ENCODE results near the gene CDH13. TPM values are rescaled to one million over a fixed set of nuclear protein-coding genes. Genes with fewer than 3 reads are reported as not detected.

The CDH13 gene
- total and polyA plus RNA-seq, 2 donors (not counting 3 experiments of a cell fraction or from before 2014, with no cell fraction given), result 96.6 to 124 TPM

- intact Hi-C loops (cut with micrococcal nuclease) (no loop called here), dilution Hi-C loops (cut with MboI; ENCODE audit: extremely low pct_ligation_motif_present, low sequenced_read_pairs) (no loop called here)
- Histone ChIP-seq H4K20me1 (replicated peaks; ENCODE audit: control insufficient read depth, extremely low read depth, insufficient read depth, low read length) (no peaks in the 10 kb centered on the region), H3K9me1 (replicated peaks; ENCODE audit: control insufficient read depth, extremely low read depth, insufficient read depth, low read length) (no peaks in the 10 kb centered on the region), H3K4me3 (replicated peaks in 1 of 3; ENCODE audit: insufficient read depth in 1 of 3, low read depth in 1 of 3, low read length in 3 of 3) (no peak overlapping the region), H3K4me2 (ENCODE audit: insufficient read depth, low read length) (no peak overlapping the region), H2AFZ (ENCODE audit: low read depth, low read length) (no peak overlapping the region), H3K27me3 (ENCODE audit: control insufficient read depth in 2 of 2, insufficient read depth in 2 of 2, low read length in 2 of 2) (no peaks in the 10 kb centered on the region), H3K79me2 (ENCODE audit: control insufficient read depth, insufficient read depth, low read length) (no peaks in the 10 kb centered on the region), H3K9ac (replicated peaks; ENCODE audit: extremely low read depth, insufficient read depth, low read length) (no peak overlapping the region), H3K36me3 (ENCODE audit: control insufficient read depth in 2 of 2, extremely low read depth in 1 of 2, insufficient read depth in 2 of 2, low read length in 2 of 2) (no peaks in the 10 kb centered on the region), H3K27ac (ENCODE audit: insufficient read depth, low read depth, low read length) (no peak overlapping the region), H3K4me1 (ENCODE audit: control insufficient read depth, extremely low read depth, insufficient read depth, low read length) (peaks cover 2% of the 10 kb centered on the region), H3K9me3 (replicated peaks; ENCODE audit: control insufficient read depth, insufficient read depth, low read length) (no peaks in the 10 kb centered on the region)
- TF ChIP-seq FOS (IDR thresholded peaks at IDR 0.05; ENCODE audit: borderline replicate concordance, insufficient read depth, low read length) (no peak), POLR2AphosphoS5 (IDR thresholded peaks at IDR 0.05; ENCODE audit: insufficient read depth, low read depth, low read length) (no peak), GATA2 (IDR thresholded peaks at IDR 0.05; ENCODE audit: insufficient read depth, insufficient read length, low read depth, low read length) (no peak), EZH2 (IDR thresholded peaks at IDR 0.05; ENCODE audit: borderline replicate concordance, low read depth, low read length, severe bottlenecking) (no peak), CTCF (IDR thresholded peaks at IDR 0.05; ENCODE audit: extremely low read depth in 1 of 2, insufficient read depth in 1 of 2, low read depth in 1 of 2, low read length in 2 of 2) (no peak), MYC (IDR thresholded peaks at IDR 0.05; ENCODE audit: low read depth, low read length) (no peak), POLR2A (IDR thresholded peaks at IDR 0.05; ENCODE audit: low read depth, low read length) (no peak), JUN (IDR thresholded peaks at IDR 0.05; ENCODE audit: borderline replicate concordance, insufficient read depth, insufficient read length, low read depth) (no peak)
- TF ChIP-seq, protein P1, sequence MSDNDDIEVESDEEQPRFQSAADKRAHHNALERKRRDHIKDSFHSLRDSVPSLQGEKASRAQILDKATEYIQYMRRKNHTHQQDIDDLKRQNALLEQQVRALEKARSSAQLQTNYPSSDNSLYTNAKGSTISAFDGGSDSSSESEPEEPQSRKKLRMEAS (IDR thresholded peaks at IDR 0.05; ENCODE audit: insufficient read depth, insufficient read length), result no peak
- no TSS peak for BruUV-seq (replicated peaks)
- DNase-seq (ENCODE audit: low read depth, low spot score) (no peak), FAIRE-seq (no peak)
- ChIA-PET CTCF (interaction anchor here (0.8 kb wide), 1 partner anchor 941 kb away, joined by 3 read pairs; no protein-coding TSS in a partner anchor), POLR2A (no interaction called here)
These were observed 771.0 kb downstream of the CDH13 start for GRCh38 chr16:83397601-83398291.

All from endothelial cell of umbilical vein (primary cell).